ENCODE measurements around the gene MPHOSPH9. TPM values are rescaled to one million over a fixed set of nuclear protein-coding genes. Genes with fewer than 3 reads are reported as not detected.
A peak's percentile ranks its signal among the peaks of the same experiment; 100 is the strongest.
"Not testable (repeated sequence)": the region's sequence is repeated elsewhere in the genome, so short reads cannot be mapped to it uniquely, and the experiment has no call there.

Gene MPHOSPH9
- total RNA-seq, 2 donors from 2014 or later: 15.5 to 35.7 TPM

DNA sequence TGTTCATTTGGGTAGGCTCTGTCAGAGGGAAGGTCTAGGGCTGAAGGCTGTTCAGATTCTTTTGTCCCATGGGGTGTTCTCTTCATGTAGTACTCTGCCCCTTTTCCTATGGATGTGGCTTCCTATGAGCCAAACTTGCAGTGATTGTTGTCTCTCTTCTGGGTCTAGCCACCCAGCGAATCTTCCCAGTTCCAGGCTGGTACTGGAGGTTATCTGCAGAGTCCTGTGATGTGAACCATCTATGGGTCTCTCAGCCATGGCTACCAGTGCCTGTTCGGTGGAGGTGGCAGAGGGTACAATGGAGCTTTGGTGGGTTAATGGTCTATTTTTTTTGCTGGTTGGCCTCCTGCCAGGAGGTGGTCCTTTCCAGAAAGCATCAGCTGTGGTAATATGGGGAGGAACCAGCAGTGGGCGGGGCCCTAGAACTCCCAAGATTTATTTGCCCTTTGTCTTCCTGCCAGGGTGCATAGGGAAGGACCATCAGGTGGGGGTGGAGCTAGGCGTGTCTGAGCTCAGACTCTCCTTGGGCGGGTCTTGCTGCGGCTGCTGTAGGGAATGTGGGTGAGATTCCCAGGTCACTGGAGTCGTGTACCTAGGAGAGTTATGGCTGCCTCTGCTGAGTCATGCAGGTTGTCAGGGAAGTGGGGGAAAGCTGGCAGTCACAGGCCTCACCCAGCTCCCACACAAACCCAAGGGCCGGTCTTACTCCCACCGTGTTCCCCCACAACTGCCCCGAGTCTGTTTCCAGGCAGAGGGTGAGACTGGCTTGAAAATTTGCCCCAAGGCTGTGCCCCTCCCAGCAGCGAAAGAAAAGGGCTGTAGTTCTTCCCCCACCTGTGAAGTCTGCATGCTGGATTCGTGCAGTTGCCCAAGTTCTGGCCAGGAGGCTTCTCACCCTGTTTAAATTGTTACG is 17.8 kb upstream of the MPHOSPH9 start:
- DNase-seq: peak; percentile 94
- Histone ChIP-seq H3K36me3 (no peaks in the 10 kb centered on the region), H3K27me3 (no peaks in the 10 kb centered on the region), H3K27ac (peak overlapping the region; percentile 75), H3K4me3 (no peak overlapping the region), H3K4me1 (no peaks in the 10 kb centered on the region), H3K9me3 (no peaks in the 10 kb centered on the region), H3K9ac (ENCODE audit: low read depth in 2 of 2, low read length in 2 of 2) (peak overlapping the region; percentile 43 to 63)
- intact Hi-C loops (cut with DNase I): no loop called here
- TF ChIP-seq, protein P1, sequence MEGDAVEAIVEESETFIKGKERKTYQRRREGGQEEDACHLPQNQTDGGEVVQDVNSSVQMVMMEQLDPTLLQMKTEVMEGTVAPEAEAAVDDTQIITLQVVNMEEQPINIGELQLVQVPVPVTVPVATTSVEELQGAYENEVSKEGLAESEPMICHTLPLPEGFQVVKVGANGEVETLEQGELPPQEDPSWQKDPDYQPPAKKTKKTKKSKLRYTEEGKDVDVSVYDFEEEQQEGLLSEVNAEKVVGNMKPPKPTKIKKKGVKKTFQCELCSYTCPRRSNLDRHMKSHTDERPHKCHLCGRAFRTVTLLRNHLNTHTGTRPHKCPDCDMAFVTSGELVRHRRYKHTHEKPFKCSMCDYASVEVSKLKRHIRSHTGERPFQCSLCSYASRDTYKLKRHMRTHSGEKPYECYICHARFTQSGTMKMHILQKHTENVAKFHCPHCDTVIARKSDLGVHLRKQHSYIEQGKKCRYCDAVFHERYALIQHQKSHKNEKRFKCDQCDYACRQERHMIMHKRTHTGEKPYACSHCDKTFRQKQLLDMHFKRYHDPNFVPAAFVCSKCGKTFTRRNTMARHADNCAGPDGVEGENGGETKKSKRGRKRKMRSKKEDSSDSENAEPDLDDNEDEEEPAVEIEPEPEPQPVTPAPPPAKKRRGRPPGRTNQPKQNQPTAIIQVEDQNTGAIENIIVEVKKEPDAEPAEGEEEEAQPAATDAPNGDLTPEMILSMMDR (IDR thresholded peaks at IDR 0.05): no peak

- H3K4me1 ChIP-seq; intact Hi-C loops (cut with DNase I); H3K27me3 ChIP-seq; H3K9ac ChIP-seq (ENCODE audit: low read depth in 2 of 2, low read length in 2 of 2); H3K36me3 ChIP-seq; H3K4me3 ChIP-seq; DNase-seq; H3K27ac ChIP-seq; H3K9me3 ChIP-seq: not testable (repeated sequence)
These were observed 16.2 kb upstream of the MPHOSPH9 start for GRCh38 chr12:123248996-123249741.

GRCh38 chr12:123248129-123248528 is 15.2 kb upstream of the MPHOSPH9 start:
- H3K9me3 ChIP-seq; H3K27me3 ChIP-seq; H3K4me1 ChIP-seq; H3K36me3 ChIP-seq; intact Hi-C loops (cut with DNase I); DNase-seq; H3K4me3 ChIP-seq; H3K9ac ChIP-seq (ENCODE audit: low read depth in 2 of 2, low read length in 2 of 2); H3K27ac ChIP-seq: not testable (repeated sequence)

GRCh38 chr12:123245678-123246077 is 12.7 kb upstream of the MPHOSPH9 start:
- no peaks in the 10 kb centered on the region for H3K9me3 ChIP-seq
- TF ChIP-seq, protein P1 (IDR thresholded peaks at IDR 0.05): no peak
- no peaks in the 10 kb centered on the region for H3K27me3 ChIP-seq
- H3K27ac ChIP-seq: no peak overlapping the region
- intact Hi-C loops (cut with DNase I): no loop called here
- H3K4me1 ChIP-seq: no peaks in the 10 kb centered on the region
- no peaks in the 10 kb centered on the region for H3K36me3 ChIP-seq
- DNase-seq: no peak
- H3K4me3 ChIP-seq: no peak overlapping the region
- H3K9ac ChIP-seq (ENCODE audit: low read depth in 2 of 2, low read length in 2 of 2): no peak overlapping the region

DNA sequence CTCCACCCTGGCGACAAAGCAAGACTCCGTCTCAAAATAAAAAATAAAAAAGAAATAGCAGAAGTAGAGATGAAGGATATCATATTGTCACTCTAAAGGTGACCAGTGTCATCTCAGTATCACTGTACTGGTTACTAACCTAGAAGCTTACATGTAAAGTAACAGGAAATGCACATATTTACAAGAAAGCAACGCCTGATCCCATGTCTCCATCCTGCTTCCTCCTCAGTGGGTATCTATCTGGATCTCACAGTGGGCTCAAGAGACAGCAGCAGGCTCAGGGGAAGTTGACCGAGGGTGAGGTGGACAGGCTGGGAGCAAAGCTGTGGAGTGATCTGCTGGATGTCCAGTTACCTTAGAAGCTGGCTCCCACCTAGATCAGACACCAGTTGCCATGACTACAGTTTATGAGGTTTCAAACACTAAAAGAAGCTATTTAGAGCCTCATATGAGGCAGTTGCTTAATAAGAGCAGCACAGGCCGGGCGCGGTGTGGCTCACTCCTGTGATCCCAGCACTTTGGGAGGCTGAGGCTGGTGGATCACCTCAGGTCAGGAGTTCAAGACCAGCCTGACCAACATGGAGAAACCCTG is 10.8 kb upstream of the MPHOSPH9 start:
- Histone ChIP-seq H3K27ac (no peak overlapping the region), H3K36me3 (no peaks in the 10 kb centered on the region), H3K4me1 (no peaks in the 10 kb centered on the region), H3K4me3 (no peak overlapping the region), H3K9me3 (no peaks in the 10 kb centered on the region), H3K9ac (ENCODE audit: low read depth in 2 of 2, low read length in 2 of 2) (no peak overlapping the region), H3K27me3 (no peaks in the 10 kb centered on the region)
- DNase-seq: no peak
- TF ChIP-seq, protein P1 (IDR thresholded peaks at IDR 0.05): no peak
- intact Hi-C loops (cut with DNase I): no loop called here

- H3K27me3 ChIP-seq: no peaks in the 10 kb centered on the region
- intact Hi-C loops (cut with DNase I): no loop called here
- H3K4me1 ChIP-seq: no peaks in the 10 kb centered on the region
- TF ChIP-seq, protein P1 (IDR thresholded peaks at IDR 0.05): no peak
- H3K4me3 ChIP-seq: no peak overlapping the region
- H3K27ac ChIP-seq: no peak overlapping the region
- no peak for DNase-seq
- no peak overlapping the region for H3K9ac ChIP-seq (ENCODE audit: low read depth in 2 of 2, low read length in 2 of 2)
- no peaks in the 10 kb centered on the region for H3K9me3 ChIP-seq
- no peaks in the 10 kb centered on the region for H3K36me3 ChIP-seq
These were observed 9.4 kb upstream of the MPHOSPH9 start for GRCh38 chr12:123242116-123242904.
